Right kidney (tissue), 9 donors: ENCODE data around the gene FGF23.
"Not testable (repeated sequence)": the region's sequence is repeated elsewhere in the genome, so short reads cannot be mapped to it uniquely, and the experiment has no call there.

Experiments used
- DNase-seq: peaks from one replicate; pipeline ENCODE4 v3.0.0-alpha.2; 2016
- long read RNA-seq, 8 donors: transcript quantifications; one replicate each; lab custom pipeline, GENCODE V29; 2026

FGF23 gene
- long read RNA-seq, donor 1 = 0 reads
- long read RNA-seq, donor 2 = 0 reads
- long read RNA-seq, donor 3 = 0 reads
- long read RNA-seq, donor 4 = 0 reads
- long read RNA-seq, donor 5 = 0 reads
- long read RNA-seq, donor 6 = 0 reads
- long read RNA-seq, donor 7 = 0 reads
- long read RNA-seq, donor 8 = 0 reads

GRCh38 chr12:4379405-4379804 is at the start of gene FGF23:
TSS of gene FGF23 (minus strand) at chr12:4379712. CDS start at chr12:4379582, 130 bp downstream.
- DNase-seq = peak; percentile 18

GRCh38 chr12:4424422-4424821 is 44.9 kb upstream of the FGF23 start:
- no peak for DNase-seq

DNA sequence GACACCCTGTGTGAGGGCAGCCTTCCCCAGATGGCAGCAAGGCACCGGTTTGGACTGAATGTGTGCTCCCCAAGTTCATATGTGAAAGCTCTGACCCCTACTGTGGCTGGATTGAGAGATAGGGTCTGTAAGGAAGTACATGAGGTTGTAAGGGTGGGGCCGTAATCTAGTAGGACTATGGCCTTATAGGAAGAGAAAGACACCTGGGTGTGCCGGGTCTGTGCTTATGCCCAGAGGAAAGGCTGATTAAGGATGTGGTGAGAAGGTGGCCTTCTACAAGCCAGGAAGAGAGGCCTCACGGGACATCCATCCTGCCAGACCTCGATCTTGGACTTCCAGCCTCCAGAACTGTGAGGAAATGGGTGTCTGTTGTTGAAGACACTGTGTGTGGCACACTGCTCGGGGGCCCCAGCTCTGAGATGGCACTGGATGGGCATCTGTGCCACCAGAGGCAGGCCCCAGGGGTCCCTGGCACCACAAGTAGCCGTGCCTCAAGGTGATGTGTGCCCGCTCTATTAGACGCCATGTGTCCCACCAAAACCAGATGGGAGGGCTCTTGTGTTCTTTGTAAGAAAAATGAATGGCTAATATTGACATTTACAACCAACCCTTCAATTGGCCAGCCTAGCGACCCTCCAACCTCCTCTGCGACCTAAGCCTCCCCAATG is 44.1 kb upstream of the FGF23 start:
- DNase-seq = no peak

DNA sequence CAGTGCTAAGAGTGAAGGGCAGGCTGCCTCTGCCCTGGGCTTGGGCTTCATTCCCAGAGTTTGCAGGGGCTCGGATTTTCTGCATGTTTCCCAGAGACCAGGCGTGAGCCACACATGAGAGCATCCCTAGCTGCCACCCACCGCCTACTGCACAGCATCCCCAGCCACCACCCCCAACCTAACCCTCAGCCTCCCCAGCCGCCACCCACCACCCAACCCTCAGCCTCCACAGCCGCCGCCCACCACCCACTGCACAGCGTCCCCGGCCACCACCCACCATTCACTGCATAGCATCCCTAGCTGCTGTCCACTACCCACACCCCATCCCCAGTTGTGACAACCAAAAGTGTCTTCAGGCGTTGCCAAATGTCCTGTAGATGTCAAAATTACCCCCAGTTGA is 43.5 kb upstream of the FGF23 start:
- DNase-seq = no peak

GRCh38 chr12:4421590-4422031 is 42.1 kb upstream of the FGF23 start:
- no peak for DNase-seq

- DNase-seq = no peak
Measured at GRCh38 chr12:4420138-4420670, 40.7 kb upstream of the FGF23 start.

- DNase-seq = no peak
Measured at GRCh38 chr12:4418913-4419312, 39.4 kb upstream of the FGF23 start.

DNA sequence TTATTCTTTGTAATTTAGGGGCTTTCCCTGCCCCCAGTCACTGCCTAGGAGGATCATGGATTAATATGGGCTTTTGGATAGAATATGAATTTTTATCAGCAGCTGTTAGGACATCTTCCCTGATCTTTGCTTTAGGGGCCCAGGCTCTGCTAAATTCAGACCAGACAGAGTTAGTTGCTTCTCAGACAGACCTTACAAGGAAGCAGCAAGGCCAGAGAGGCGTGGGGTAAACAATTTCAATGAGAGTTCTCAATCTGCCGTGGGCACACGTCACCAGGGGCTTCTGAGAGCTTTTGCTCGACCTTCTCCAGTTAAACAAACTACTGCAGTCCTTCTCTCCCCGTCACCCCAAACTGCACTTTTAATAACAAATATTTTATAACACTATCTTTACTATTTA is 38.4 kb upstream of the FGF23 start:
- DNase-seq = no peak

- no peak for DNase-seq
Measured at GRCh38 chr12:4417455-4417854, 37.9 kb upstream of the FGF23 start.

- no peak for DNase-seq
Measured at GRCh38 chr12:4416276-4416675, 36.8 kb upstream of the FGF23 start.

DNA sequence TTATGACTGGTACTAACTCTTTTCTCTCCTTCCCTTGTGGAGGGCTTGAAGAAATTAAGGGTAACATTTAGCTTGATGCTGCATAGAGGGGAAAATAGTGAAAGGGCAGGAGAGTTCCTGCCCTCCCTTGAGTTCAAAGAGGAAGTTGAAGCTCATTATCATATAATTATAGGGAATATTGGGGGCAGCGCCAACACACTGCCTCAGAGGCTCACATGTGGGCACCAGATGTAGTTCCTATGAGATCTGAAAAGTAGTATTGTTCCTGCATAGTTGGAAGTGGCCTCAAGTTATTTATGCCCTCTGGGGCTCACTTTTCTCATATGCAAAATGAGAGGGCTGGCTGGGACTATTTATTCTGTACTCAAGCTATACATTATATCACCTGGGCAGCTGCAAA is 33.0 kb upstream of the FGF23 start:
- DNase-seq = no peak

DNA sequence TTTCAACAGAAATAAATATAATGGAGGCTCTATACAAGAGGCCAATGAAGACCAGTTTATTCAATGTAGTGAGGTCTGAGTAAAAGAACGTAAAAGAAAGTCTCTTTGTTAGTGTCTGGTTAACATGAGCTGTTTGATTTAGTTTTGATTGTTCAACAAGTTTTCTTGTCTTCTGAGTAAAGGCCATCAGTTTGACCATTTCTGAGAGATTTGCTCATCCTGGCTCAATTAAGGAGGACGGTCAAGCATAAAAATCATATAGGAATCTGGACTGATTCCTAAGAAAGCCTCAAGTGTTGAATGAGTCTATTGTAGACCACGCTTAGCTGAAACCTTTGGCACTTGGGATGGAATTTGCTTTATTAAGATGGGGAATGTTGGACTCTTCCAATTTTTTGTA is 32.5 kb upstream of the FGF23 start:
- no peak for DNase-seq

DNA sequence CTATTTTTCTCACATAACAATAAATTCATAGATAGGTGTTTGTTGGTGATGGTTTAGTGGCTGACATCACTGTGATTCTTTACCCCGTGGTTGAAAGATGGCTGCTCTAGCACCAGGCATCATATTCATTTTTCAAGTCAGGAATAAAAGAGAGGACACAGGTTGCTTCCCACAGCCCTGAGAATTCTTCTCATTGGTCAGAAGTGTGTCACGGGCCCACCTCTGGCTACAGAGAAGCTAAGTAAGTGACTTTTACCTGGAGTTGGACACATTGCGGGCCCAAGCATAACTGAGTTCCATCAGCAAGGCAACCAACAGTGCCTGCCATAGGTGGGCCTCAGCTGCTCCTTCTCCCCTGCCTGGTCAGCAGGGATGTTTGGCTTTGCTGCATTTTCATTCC is 27.6 kb upstream of the FGF23 start:
- DNase-seq = no peak

- not testable (repeated sequence) for DNase-seq
Measured at GRCh38 chr12:4404877-4405637, 25.5 kb upstream of the FGF23 start.

DNA sequence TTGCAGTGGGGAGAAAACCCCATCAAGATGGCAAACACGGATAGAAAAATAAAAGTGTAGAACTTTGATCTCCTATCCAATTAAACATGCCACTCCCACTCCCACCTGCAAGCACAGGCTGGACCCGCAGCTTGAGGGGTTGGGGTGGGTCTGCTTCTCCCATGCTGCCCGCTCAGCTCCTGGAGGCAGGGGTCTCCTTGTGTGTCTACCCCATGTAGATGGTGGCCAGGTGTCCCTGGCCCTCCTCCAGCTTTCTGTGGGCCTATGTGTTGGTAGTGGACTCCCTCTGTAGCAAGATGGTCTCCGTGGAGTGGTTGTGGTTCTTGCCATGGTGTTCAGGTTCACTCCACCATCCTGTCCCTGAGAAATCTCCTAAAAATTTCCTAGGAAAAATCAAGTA is 23.5 kb upstream of the FGF23 start:
- DNase-seq = no peak

DNA sequence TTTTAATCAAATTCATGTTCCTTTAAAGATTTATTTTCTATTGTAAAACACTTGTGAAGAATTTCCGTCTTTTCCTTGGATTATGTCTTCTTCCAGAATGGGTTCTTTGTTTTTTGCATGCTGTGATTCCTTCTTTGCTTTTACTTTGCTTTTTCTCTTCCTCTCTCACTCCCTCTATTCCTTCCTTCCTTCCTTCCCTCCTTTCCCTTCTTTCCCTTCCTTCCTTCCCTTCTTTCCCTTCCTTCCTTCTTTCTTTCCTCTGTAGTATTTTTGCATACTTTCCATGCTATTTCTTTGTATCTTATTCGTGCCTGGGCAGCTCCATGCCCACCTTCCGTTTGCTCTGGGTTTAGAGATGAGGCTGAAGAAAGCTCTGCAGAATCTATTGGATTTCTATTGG is 21.6 kb upstream of the FGF23 start:
- no peak for DNase-seq

DNA sequence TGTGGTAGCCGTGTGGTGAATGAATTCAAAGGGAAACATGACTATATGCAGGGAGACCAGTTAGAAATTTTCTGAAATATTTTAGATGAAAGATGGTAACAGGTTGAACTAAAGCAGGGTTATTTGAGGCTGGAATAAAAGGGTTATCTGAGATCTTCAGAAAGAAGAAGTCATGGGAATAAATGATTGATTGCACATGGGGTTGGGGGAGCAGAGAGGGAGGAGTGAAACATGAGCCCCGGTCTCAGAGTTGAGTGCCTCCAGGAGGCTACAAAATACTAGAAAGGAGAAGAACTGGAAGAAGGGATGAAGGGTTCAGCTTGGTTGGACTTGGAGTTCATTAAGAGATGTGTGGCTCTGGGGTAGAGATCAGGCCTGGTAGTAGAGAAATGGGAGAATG is 16.3 kb upstream of the FGF23 start:
- DNase-seq = no peak

DNA sequence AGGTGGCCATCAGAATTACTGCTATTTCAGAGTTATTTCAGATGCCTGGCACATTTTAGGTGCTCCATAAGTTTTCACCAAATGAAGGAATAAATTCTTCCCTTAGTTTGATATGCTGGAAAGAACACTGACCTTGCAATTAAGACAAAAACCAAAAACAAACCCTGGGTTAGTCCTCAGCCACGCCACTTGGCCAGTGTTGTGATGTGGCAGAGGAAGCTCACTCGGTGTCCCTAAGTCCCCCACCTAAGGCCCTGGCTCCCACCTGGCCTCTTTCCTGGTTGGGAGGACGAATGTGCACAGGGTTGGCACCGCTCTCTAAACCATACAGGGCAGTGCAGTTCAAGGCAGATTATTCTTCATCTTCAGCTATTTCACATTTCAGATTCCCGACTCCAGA is 13.7 kb upstream of the FGF23 start:
- DNase-seq = no peak

- DNase-seq = no peak
Measured at GRCh38 chr12:4392223-4392742, 12.8 kb upstream of the FGF23 start.

- no peak for DNase-seq
Measured at GRCh38 chr12:4388662-4389061, 9.2 kb upstream of the FGF23 start.

DNA sequence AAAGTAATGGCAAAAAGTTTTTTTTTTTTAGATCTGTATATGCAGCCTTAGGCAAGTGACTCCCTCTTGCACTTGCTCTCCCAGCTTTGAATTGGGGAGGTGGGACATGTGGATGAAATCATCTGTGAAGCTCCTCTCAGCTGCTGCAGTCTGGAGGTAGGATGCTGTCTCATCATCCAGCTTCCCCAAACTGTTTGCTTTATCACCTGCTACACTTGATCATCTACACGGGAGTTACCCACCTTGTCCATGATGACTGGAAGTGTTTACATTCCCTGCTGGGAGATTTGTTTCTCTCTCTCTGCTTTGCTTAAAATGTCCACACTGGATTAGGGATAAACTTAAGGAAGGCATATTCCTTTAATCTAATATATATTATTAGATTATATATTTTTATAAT is 8.5 kb upstream of the FGF23 start:
- DNase-seq = no peak

GRCh38 chr12:4387607-4388006 is 8.1 kb upstream of the FGF23 start:
- no peak for DNase-seq

GRCh38 chr12:4386801-4387200 is 7.3 kb upstream of the FGF23 start:
- no peak for DNase-seq
